Activated naive CD4-positive, alpha-beta T cell treated with anti-CD3 and anti-CD28 coated beads, Interleukin-2, amount 50 U/mL, for 72 hours (primary cell): ENCODE measurements around the gene RNF11. TPM values are rescaled to one million over a fixed set of nuclear protein-coding genes. Genes with fewer than 3 reads are reported as not detected.
A peak's percentile ranks its signal among the peaks of the same experiment; 100 is the strongest.

ENCODE experiments used
- ATAC-seq, 2 donors: fragments of 150-1000 bp; cut with Tn5 transposase; 2 replicates each; pipeline ENCODE4 v1.10.0; 2021; ENCODE audit warnings: mild to moderate bottlenecking in 2 of 2, moderate library complexity in 2 of 2
- DNase-seq, 2 donors: peaks; one replicate each; pipeline ENCODE4 v3.0.0; 2021 to 2022; ENCODE audit warnings: low spot score in 2 of 2
- H3K27ac Mint-ChIP-seq, 2 donors: one replicate each; pipeline ENCODE4 v1.8.0; 2022; ENCODE audit warnings: mild to moderate bottlenecking in 2 of 2, mixed read lengths in 2 of 2
- H3K36me3 Mint-ChIP-seq, 2 donors: one replicate each; pipeline ENCODE4 v1.8.0; 2022; ENCODE audit warnings: mixed read lengths in 2 of 2
- H3K9me3 Mint-ChIP-seq, 2 donors: one replicate each; pipeline ENCODE4 v1.8.0; 2022; ENCODE audit warnings: mixed read lengths in 2 of 2
- total RNA-seq, 2 donors: library from RNA; stranded (reverse); gene quantifications; one replicate each; pipeline ENCODE4 v1.2.3, GENCODE V29; 2022

RNF11 gene
- total RNA-seq, 2 donors from 2014 or later: 22.2 to 26.6 TPM

GRCh38 chr1:51276286-51276685, 40.2 kb downstream of the RNF11 start:
- peaks cover 0 to 4% of the 10 kb centered on the region in 2 donors for H3K36me3 Mint-ChIP-seq
- DNase-seq (no peak), ATAC-seq (no peak)
- no peaks in the 10 kb centered on the region for H3K9me3 Mint-ChIP-seq
- H3K27ac Mint-ChIP-seq: peak overlapping the region in 1 of 2 donors; percentile 60

- ATAC-seq: no peak
- Mint-ChIP-seq H3K27ac (peak overlapping the region in 1 of 2 donors; percentile 31), H3K9me3 (no peaks in the 10 kb centered on the region), H3K36me3 (no peaks in the 10 kb centered on the region)
- DNase-seq: no peak
Measured at GRCh38 chr1:51280321-51280978, 44.4 kb downstream of the RNF11 start.

- ATAC-seq: no peak
- Mint-ChIP-seq H3K9me3 (no peaks in the 10 kb centered on the region), H3K27ac (no peak overlapping the region), H3K36me3 (no peaks in the 10 kb centered on the region)
- no peak for DNase-seq
Measured at GRCh38 chr1:51281807-51282206, 45.7 kb downstream of the RNF11 start.

GRCh38 chr1:51282605-51283004, 46.5 kb downstream of the RNF11 start:
- Mint-ChIP-seq H3K9me3 (no peaks in the 10 kb centered on the region), H3K36me3 (no peaks in the 10 kb centered on the region), H3K27ac (no peak overlapping the region)
- ATAC-seq: peak in 1 of 2 donors; percentile 58
- no peak for DNase-seq

- ATAC-seq (no peak), DNase-seq (no peak)
- Mint-ChIP-seq H3K36me3 (no peaks in the 10 kb centered on the region), H3K9me3 (no peaks in the 10 kb centered on the region), H3K27ac (no peak overlapping the region)
Measured at GRCh38 chr1:51283979-51284378, 47.9 kb downstream of the RNF11 start.

- H3K27ac Mint-ChIP-seq: no peak overlapping the region
- no peaks in the 10 kb centered on the region for H3K36me3 Mint-ChIP-seq
- DNase-seq (no peak), ATAC-seq (peak; percentile 54 to 57)
- H3K9me3 Mint-ChIP-seq: no peaks in the 10 kb centered on the region
Measured at GRCh38 chr1:51284487-51284954, 48.4 kb downstream of the RNF11 start.

- H3K9me3 Mint-ChIP-seq: no peaks in the 10 kb centered on the region
- H3K27ac Mint-ChIP-seq: no peak overlapping the region
- no peaks in the 10 kb centered on the region for H3K36me3 Mint-ChIP-seq
- ATAC-seq (peak; percentile 76 to 86), DNase-seq (peak in 1 of 2 donors; percentile 27)
Measured at GRCh38 chr1:51285055-51285454, 49.0 kb downstream of the RNF11 start.

- H3K27ac Mint-ChIP-seq: no peak overlapping the region
Measured at GRCh38 chr1:51287966-51288365, 51.9 kb downstream of the RNF11 start.

GRCh38 chr1:51288578-51288977, 52.5 kb downstream of the RNF11 start:
- no peaks in the 10 kb centered on the region for H3K36me3 Mint-ChIP-seq
- DNase-seq (no peak), ATAC-seq (no peak)
- H3K9me3 Mint-ChIP-seq: no peaks in the 10 kb centered on the region
- no peak overlapping the region for H3K27ac Mint-ChIP-seq

More at GRCh38 chr1:51287966-51288365, 51.9 kb downstream of the RNF11 start:
- no peak for DNase-seq
- Mint-ChIP-seq H3K9me3 (no peaks in the 10 kb centered on the region), H3K36me3 (no peaks in the 10 kb centered on the region)
- ATAC-seq: no peak

- H3K9me3 Mint-ChIP-seq: no peaks in the 10 kb centered on the region
- peak overlapping the region in 1 of 2 donors; percentile 61 for H3K27ac Mint-ChIP-seq
- H3K36me3 Mint-ChIP-seq: no peaks in the 10 kb centered on the region
- ATAC-seq: no peak
- no peak for DNase-seq
Measured at GRCh38 chr1:51289676-51290488, 53.8 kb downstream of the RNF11 start.

- Mint-ChIP-seq H3K9me3 (no peaks in the 10 kb centered on the region), H3K27ac (no peak overlapping the region), H3K36me3 (no peaks in the 10 kb centered on the region)
- ATAC-seq (no peak), DNase-seq (no peak)
Measured at GRCh38 chr1:51290489-51290847, 54.4 kb downstream of the RNF11 start.

- Mint-ChIP-seq H3K27ac (no peak overlapping the region), H3K36me3 (no peaks in the 10 kb centered on the region), H3K9me3 (no peaks in the 10 kb centered on the region)
- DNase-seq (no peak), ATAC-seq (no peak)
Measured at GRCh38 chr1:51293898-51294515, 57.9 kb downstream of the RNF11 start.

- Mint-ChIP-seq H3K9me3 (no peaks in the 10 kb centered on the region), H3K36me3 (no peaks in the 10 kb centered on the region), H3K27ac (peak overlapping the region in 1 of 2 donors; percentile 39)
- ATAC-seq: no peak
- peak in 1 of 2 donors; percentile 46 for DNase-seq
Measured at GRCh38 chr1:51294566-51295184, 58.6 kb downstream of the RNF11 start.

GRCh38 chr1:51295926-51296325, 59.9 kb downstream of the RNF11 start:
- no peak for ATAC-seq
- no peaks in the 10 kb centered on the region for H3K36me3 Mint-ChIP-seq
- H3K9me3 Mint-ChIP-seq: no peaks in the 10 kb centered on the region
- DNase-seq: no peak
- no peak overlapping the region for H3K27ac Mint-ChIP-seq

GRCh38 chr1:51296383-51297357, 60.6 kb downstream of the RNF11 start:
- peak; percentile 77 to 81 for ATAC-seq
- peak; percentile 84 to 91 for DNase-seq
- Mint-ChIP-seq H3K9me3 (no peaks in the 10 kb centered on the region), H3K27ac (peak overlapping the region; percentile 60 to 77), H3K36me3 (no peaks in the 10 kb centered on the region)
